Ectodermal cell (in vitro differentiated cells): ENCODE data around the gene ADGRD2.

Experiments
- H3K27ac ChIP-seq: 2 replicates; pipeline ENCODE4 v1.7.0; 2013; ENCODE audit warnings: mild to moderate bottlenecking, low read depth, low read length; ENCODE audit not compliant: insufficient read depth, poor library complexity, severe bottlenecking
- H3K27me3 ChIP-seq: 2 replicates; pipeline ENCODE4 v1.7.0; 2013; ENCODE audit warnings: mild to moderate bottlenecking, low read length; ENCODE audit not compliant: insufficient read depth, control insufficient read depth, poor library complexity, severe bottlenecking
- H3K36me3 ChIP-seq: one replicate; pipeline ENCODE4 v1.7.0; 2013; ENCODE audit warnings: low read length; ENCODE audit not compliant: control insufficient read depth, insufficient read depth
- H3K4me1 ChIP-seq: one replicate; pipeline ENCODE4 v1.7.0; 2013; ENCODE audit warnings: low read length; ENCODE audit not compliant: control insufficient read depth, insufficient read depth
- H3K4me3 ChIP-seq: 2 replicates; pipeline ENCODE4 v1.7.0; 2013; ENCODE audit warnings: low read depth, low read length, control low read depth; ENCODE audit not compliant: insufficient read depth
- H3K9me3 ChIP-seq: 2 replicates; pipeline ENCODE4 v1.7.0; 2013; ENCODE audit warnings: mild to moderate bottlenecking, low read length, moderate library complexity; ENCODE audit not compliant: control insufficient read depth
- WGBS, 2 experiments: methylation state at CpG; one replicate each; pipeline ENCODE4 v1.1.7; 2013; ENCODE audit warnings: missing lambda C conversion rate in 2 of 2; 5-methylcytosine and 5-hydroxymethylcytosine counted together

ADGRD2 gene

DNA sequence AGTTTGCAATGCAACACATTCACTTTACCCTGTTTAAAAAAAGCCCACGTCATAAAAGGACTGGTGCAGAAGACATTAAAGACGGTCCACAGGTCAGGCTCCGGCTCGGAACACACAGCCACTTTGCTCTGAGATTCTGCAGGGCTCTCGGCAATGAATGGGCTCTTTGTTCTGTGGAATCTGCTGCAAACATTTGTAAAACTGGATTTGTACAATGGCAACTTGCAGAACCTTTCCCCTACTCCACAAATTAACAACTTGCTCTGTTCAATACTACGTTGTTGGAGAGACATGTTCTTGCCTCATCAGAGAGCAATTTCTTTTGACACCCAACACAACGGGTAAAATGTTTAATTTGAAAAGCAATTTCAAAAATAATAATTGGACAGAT, 70.0 kb downstream of the ADGRD2 start:
- H3K36me3 ChIP-seq = peaks cover 35% of the 10 kb centered on the region
- H3K27me3 ChIP-seq = no peaks in the 10 kb centered on the region
- no peak overlapping the region for H3K27ac ChIP-seq
- whole genome bisulfite sequencing, 2 experiments = 89 to 94% methylated on average over 7 of the region's 7 CpGs
- H3K9me3 ChIP-seq = no peaks in the 10 kb centered on the region
- H3K4me3 ChIP-seq = no peak overlapping the region
- H3K4me1 ChIP-seq = peaks cover 4% of the 10 kb centered on the region

- H3K27ac ChIP-seq = no peak overlapping the region
- no peaks in the 10 kb centered on the region for H3K9me3 ChIP-seq
- H3K4me1 ChIP-seq = peaks cover 3% of the 10 kb centered on the region
- WGBS, 2 experiments = 96 to 97% methylated on average over 3 of the region's 3 CpGs
- H3K27me3 ChIP-seq = no peaks in the 10 kb centered on the region
- H3K36me3 ChIP-seq = peaks cover 42% of the 10 kb centered on the region
- H3K4me3 ChIP-seq = no peak overlapping the region
Measured at GRCh38 chr9:124521142-124521541, 70.9 kb downstream of the ADGRD2 start.

GRCh38 chr9:124522121-124523098, 72.2 kb downstream of the ADGRD2 start:
- 81 to 84% methylated on average over 7 of the region's 7 CpGs for WGBS, 2 experiments
- Histone ChIP-seq H3K27ac (no peak overlapping the region), H3K4me3 (no peak overlapping the region), H3K9me3 (no peaks in the 10 kb centered on the region), H3K4me1 (no peaks in the 10 kb centered on the region), H3K36me3 (peaks cover 55% of the 10 kb centered on the region), H3K27me3 (no peaks in the 10 kb centered on the region)

DNA sequence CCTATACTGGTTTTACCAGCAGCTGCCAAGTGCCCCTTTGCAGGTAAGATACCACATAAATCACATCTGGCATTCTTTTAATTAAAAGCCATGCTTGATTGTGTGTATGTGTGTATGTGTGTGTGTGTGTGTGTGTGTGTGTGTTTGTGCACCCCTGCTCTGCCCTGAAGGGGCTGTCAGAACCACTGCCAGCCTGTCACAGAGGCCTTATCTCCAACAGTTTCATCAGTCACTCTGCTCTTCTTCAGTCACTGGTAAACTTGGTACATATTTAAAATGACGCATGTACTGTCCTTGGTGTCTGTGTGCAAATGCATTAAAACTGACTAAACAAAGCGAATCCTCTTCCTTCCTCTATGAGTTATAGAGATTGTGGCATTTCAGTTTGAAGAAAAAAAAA, 75.9 kb downstream of the ADGRD2 start:
- no peak overlapping the region for H3K27ac ChIP-seq
- 95 to 100% methylated on average over 2 of the region's 2 CpGs for WGBS, 2 experiments
- H3K9me3 ChIP-seq = no peaks in the 10 kb centered on the region
- no peaks in the 10 kb centered on the region for H3K27me3 ChIP-seq
- H3K36me3 ChIP-seq = peaks cover 36% of the 10 kb centered on the region
- H3K4me3 ChIP-seq = no peak overlapping the region
- H3K4me1 ChIP-seq = no peaks in the 10 kb centered on the region

DNA sequence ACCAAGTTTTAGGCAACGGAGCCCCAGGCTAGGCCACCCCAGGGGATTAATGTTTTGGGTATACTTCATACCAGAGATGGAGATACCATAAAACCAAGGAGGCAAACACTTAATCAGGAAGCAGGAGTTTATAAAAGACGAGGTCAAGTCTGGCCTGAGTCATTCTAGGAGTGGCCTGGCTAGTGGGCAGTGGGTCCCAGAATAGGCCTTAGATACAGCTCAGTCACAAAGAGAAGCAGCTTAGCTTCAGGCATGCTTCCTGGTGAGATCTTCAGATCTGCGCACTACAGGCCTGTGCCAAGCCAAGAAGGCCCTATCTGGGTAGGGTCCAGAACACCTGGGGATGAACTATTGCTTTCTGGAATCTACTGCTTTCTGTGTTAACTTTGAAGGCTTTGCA, 77.5 kb downstream of the ADGRD2 start:
- no peaks in the 10 kb centered on the region for H3K4me1 ChIP-seq
- peaks cover 31% of the 10 kb centered on the region for H3K36me3 ChIP-seq
- H3K9me3 ChIP-seq = no peaks in the 10 kb centered on the region
- WGBS, 2 experiments = 92 to 97% methylated on average over 3 of the region's 3 CpGs
- H3K27ac ChIP-seq = no peak overlapping the region
- H3K4me3 ChIP-seq = no peak overlapping the region
- H3K27me3 ChIP-seq = no peaks in the 10 kb centered on the region
